Lung (tissue), 12 donors: Measurements from ENCODE around the gene PGS1. TPM values are rescaled to one million over a fixed set of nuclear protein-coding genes. Genes with fewer than 3 reads are reported as not detected.
A peak's percentile ranks its signal among the peaks of the same experiment; 100 is the strongest.

Experiments used
- ATAC-seq: fragments of 200-7000 bp; cut with Tn5 transposase; one replicate; pipeline ENCODE4 v1.9.1; 2020; ENCODE audit warnings: moderate number of reproducible peaks; ENCODE audit not compliant: insufficient read depth, low FRiP score
- DNase-seq, 3 donors: peaks; one replicate each; pipeline ENCODE4 v3.0.0-alpha.2; 2013 to 2017
- H3K27ac ChIP-seq, 2 donors: one replicate each; pipeline ENCODE4 v1.5.1; 2013; ENCODE audit warnings: mild to moderate bottlenecking in 2 of 2, moderate library complexity in 2 of 2, control low read depth in 1 of 2, inconsistent platforms in 1 of 2, low read depth in 1 of 2, low read length in 1 of 2
- H3K27me3 ChIP-seq, 3 donors: one replicate each; pipeline ENCODE4 v1.5.1; 2013; ENCODE audit warnings: low read length in 2 of 3; ENCODE audit not compliant: control insufficient read depth in 3 of 3, insufficient read depth in 3 of 3
- H3K36me3 ChIP-seq, 4 donors: one replicate each; pipeline ENCODE4 v1.5.1; 2013; ENCODE audit warnings: low read length in 4 of 4, mild to moderate bottlenecking in 1 of 4, moderate library complexity in 1 of 4; ENCODE audit not compliant: control insufficient read depth in 4 of 4, insufficient read depth in 4 of 4
- H3K4me1 ChIP-seq, 5 donors: one replicate each; pipeline ENCODE4 v1.5.1; 2013; ENCODE audit warnings: low read length in 5 of 5, mild to moderate bottlenecking in 2 of 5, moderate library complexity in 1 of 5; ENCODE audit not compliant: control insufficient read depth in 5 of 5, insufficient read depth in 5 of 5
- H3K4me3 ChIP-seq: one replicate; pipeline ENCODE4 v1.5.1; 2013; ENCODE audit warnings: mild to moderate bottlenecking, control low read depth, moderate library complexity
- H3K9ac ChIP-seq, 2 donors: one replicate each; pipeline ENCODE4 v1.5.1; 2013; ENCODE audit warnings: low read length in 2 of 2, control low read depth in 1 of 2; ENCODE audit not compliant: insufficient read depth in 1 of 2
- H3K9me3 ChIP-seq, 4 donors: one replicate each; pipeline ENCODE4 v1.5.1; 2013; ENCODE audit warnings: low read length in 3 of 4, mild to moderate bottlenecking in 1 of 4, moderate library complexity in 1 of 4; ENCODE audit not compliant: control insufficient read depth in 4 of 4, insufficient read depth in 3 of 4
- CTCF ChIP-seq: IDR thresholded peaks from 2 replicates; pipeline ENCODE4 v1.5.1; 2012; ENCODE audit warnings: mild to moderate bottlenecking; ENCODE audit errors: control extremely low read depth, extremely low read depth
- WGBS, 2 donors: extraction: QIAGEN DNeasy Blood & Tissue Kit; methylation state at CpG; one replicate each; pipeline ENCODE4 v1.1.7; 2013; 5-methylcytosine and 5-hydroxymethylcytosine counted together
- polyA plus RNA-seq, 2 donors: library from polyadenylated mRNA; stranded (reverse); fragments of 200-250 nt; gene quantifications; one replicate each; pipeline ENCODE4 v1.2.1, GENCODE V29; 2013
- total RNA-seq, 2 donors: library from RNA; depleted of rRNA in 1 of 2; stranded (reverse); fragments of >200 nt in 1 of 2; gene quantifications; one replicate each; pipeline ENCODE4 v1.2.1, GENCODE V29; 2014 to 2021
- donor health status: control.
- donor health status: control.
- donor health status: Bipolar disorder and iron deficiency.
- donor health status: healthy.
- donor health status: DM: yes; HTN: yes; CAD: no.

PGS1 gene
- total and polyA plus RNA-seq, 4 donors: 44.9 to 104 (median 94.3) TPM

GRCh38 chr17:78417531-78417909, 39.1 kb downstream of the PGS1 start:
- DNase-seq (no peak), ATAC-seq (no peak)
- Histone ChIP-seq H3K27ac (peak overlapping the region; percentile 77 to 97), H3K27me3 (no peaks in the 10 kb centered on the region), H3K36me3 (peaks cover 0 to 27% (median 15%) of the 10 kb centered on the region in 4 donors), H3K9me3 (no peaks in the 10 kb centered on the region), H3K9ac (no peak overlapping the region), H3K4me1 (peaks cover 0 to 50% (median 16%) of the 10 kb centered on the region in 5 donors), H3K4me3 (no peak overlapping the region)
- no peak for TF ChIP-seq CTCF
- 74 to 86% methylated on average over 13 of the region's 13 CpGs for WGBS, 2 donors

- no peaks in the 10 kb centered on the region for H3K27me3 ChIP-seq
- H3K36me3 ChIP-seq: peaks cover 0 to 34% (median 11%) of the 10 kb centered on the region in 4 donors
- no peaks in the 10 kb centered on the region for H3K9me3 ChIP-seq
- peaks cover 0 to 41% (median 16%) of the 10 kb centered on the region in 5 donors for H3K4me1 ChIP-seq
- 54 to 69% methylated on average over 12 of the region's 12 CpGs for WGBS, 2 donors
- H3K9ac ChIP-seq: no peak overlapping the region
- no peak for DNase-seq
- peak overlapping the region in 1 of 2 donors; percentile 55 for H3K27ac ChIP-seq
- no peak for ATAC-seq
- H3K4me3 ChIP-seq: no peak overlapping the region
- no peak for TF ChIP-seq CTCF
These were observed 40.0 kb downstream of the PGS1 start for GRCh38 chr17:78418326-78419026.

- peaks cover 0 to 44% (median 10%) of the 10 kb centered on the region in 4 donors for H3K36me3 ChIP-seq
- ATAC-seq (no peak), DNase-seq (no peak)
- no peak overlapping the region for H3K9ac ChIP-seq
- no peaks in the 10 kb centered on the region for H3K9me3 ChIP-seq
- no peak for TF ChIP-seq CTCF
- H3K27ac ChIP-seq: peak overlapping the region in 1 of 2 donors; percentile 54
- no peaks in the 10 kb centered on the region for H3K27me3 ChIP-seq
- H3K4me1 ChIP-seq: peaks cover 0 to 36% (median 19%) of the 10 kb centered on the region in 5 donors
- H3K4me3 ChIP-seq: no peak overlapping the region
- WGBS, 2 donors: 56 to 67% methylated on average over 22 of the region's 22 CpGs
These were observed 41.7 kb downstream of the PGS1 start for GRCh38 chr17:78419970-78420815.
